Activated naive CD4-positive, alpha-beta T cell treated with anti-CD3 and anti-CD28 coated beads for 36 hours (primary cell): ENCODE data around the gene SLC25A45. TPM values are rescaled to one million over a fixed set of nuclear protein-coding genes. Genes with fewer than 3 reads are reported as not detected.

Experiments
- CTCF ChIA-PET: fragments of 350-600 bp; sonication (Branson Sonifier 250); formaldehyde crosslinking; loops from one replicate; lab custom pipeline; 2021; ENCODE audit warnings: antibody characterized with exemption; lab: Charles Lee
- DNase-seq: peaks from one replicate; pipeline ENCODE4 v3.0.0-alpha.2; 2020
- H3K27ac Mint-ChIP-seq: one replicate; pipeline ENCODE4 v1.8.0; 2021; ENCODE audit warnings: mild to moderate bottlenecking, mixed read lengths
- H3K27me3 Mint-ChIP-seq: one replicate; pipeline ENCODE4 v1.8.0; 2021; ENCODE audit warnings: low read depth, mixed read lengths
- H3K36me3 Mint-ChIP-seq: one replicate; pipeline ENCODE4 v1.8.0; 2021; ENCODE audit warnings: low read depth, mixed read lengths
- H3K4me1 Mint-ChIP-seq: one replicate; pipeline ENCODE4 v1.8.0; 2021; ENCODE audit warnings: low read depth, mixed read lengths
- H3K4me3 Mint-ChIP-seq: one replicate; pipeline ENCODE4 v1.8.0; 2021; ENCODE audit warnings: mild to moderate bottlenecking, moderate library complexity, mixed read lengths
- H3K9me3 Mint-ChIP-seq: one replicate; pipeline ENCODE4 v1.8.0; 2021; ENCODE audit warnings: mixed read lengths
- intact Hi-C: fragments of 100-400 bp; cut with micrococcal nuclease; formaldehyde crosslinking; loops from one replicate; pipeline ENCODE4 v1.15.1; 2023
- total RNA-seq, 2 experiments: library from RNA; stranded (reverse); gene quantifications; one replicate each; pipeline ENCODE4 v1.2.3, GENCODE V29; 2021

Gene SLC25A45
- total RNA-seq, 2 experiments from 2014 or later = 10.4 to 12.1 TPM

DNA sequence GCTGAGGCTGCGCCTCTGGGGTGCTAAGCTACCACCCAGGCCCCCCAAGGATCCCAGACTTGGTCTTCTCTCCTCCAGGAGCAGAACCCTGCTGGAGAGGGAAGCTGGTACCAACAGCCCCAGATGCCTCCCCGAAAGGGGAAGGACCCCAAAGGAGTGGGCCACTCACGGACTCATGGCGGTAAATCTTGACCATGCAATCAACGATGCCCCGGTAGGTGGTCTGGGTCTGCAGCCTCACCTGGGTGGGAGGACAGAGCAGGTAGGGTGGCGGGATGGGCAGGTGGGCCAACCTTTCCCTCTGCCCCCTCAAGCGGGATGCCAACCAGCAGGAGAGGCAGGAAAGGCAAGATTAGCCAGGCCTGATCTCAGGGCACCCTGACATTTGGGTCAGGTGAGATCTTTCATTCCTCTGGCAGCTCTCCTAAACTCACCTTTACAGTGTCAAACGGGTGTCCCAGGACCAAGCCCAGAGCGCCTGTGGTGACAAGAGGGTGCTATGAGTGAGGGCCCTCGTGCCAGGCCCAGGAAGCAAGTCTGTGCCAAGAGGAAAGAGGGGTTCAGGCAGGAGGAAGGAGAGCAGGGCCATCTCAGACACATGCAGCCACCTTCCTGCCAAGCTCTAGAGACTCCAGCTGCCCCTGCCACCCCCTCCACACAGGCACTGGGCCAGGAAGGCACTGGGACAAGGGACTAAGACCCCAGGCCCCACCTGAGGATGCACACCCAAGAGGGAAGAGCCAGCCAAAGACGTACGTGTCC, 2.6 kb downstream of the SLC25A45 start:
- DNase-seq = no peak
- H3K4me1 Mint-ChIP-seq = peaks cover 32% of the 10 kb centered on the region
- H3K4me3 Mint-ChIP-seq = peak overlapping the region; percentile 34
- H3K36me3 Mint-ChIP-seq = no peaks in the 10 kb centered on the region
- intact Hi-C loops = loop anchor here (5.0 kb wide), 2 partner anchors 272 to 477 kb away; partner anchors contain the start of gene CFL1
- no peaks in the 10 kb centered on the region for H3K27me3 Mint-ChIP-seq
- no peaks in the 10 kb centered on the region for H3K9me3 Mint-ChIP-seq
- CTCF ChIA-PET = interaction anchor here (0.5 to 2.0 kb wide), 4 partner anchors 8 to 167 kb away, joined by 3 to 5 read pairs (median 4); no protein-coding TSS in a partner anchor
- H3K27ac Mint-ChIP-seq = peak overlapping the region; percentile 66

DNA sequence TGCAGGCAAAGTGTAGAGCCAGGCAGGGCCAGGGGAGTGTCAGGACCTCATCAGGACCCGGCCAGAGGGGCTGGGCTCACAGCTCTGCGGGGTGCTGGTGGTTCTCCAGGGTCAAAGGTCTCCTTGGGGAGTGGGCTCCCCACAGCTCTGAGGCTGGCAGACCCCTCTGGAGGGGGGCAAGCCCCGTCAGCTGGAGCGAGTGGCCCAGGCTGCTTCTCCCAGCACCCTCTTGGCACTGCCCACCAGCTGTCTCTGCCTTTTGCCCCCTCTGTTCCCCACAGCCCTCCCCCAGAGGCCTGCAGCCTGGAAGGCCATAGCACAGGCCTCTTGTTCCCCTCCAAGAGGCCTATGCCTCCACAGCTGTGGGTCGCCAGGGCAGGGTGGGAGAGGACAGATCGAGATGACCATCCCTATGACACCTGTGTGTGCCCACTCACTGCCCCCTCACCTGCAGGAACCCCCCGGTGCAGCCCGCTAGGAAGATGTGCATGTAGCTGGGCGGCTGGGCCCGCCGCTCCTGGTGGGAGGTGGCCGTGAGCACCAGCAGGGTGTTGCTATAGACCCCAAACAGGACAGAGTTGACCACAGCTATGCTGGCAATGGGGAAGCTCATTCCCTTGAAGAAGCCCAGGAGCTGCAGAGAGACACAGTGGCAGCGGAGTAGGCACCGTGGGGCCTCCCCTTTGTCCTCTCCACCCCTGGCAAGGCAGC, 3.4 kb downstream of the SLC25A45 start:
- Mint-ChIP-seq H3K4me1 (peaks cover 24% of the 10 kb centered on the region), H3K4me3 (no peak overlapping the region), H3K9me3 (no peaks in the 10 kb centered on the region), H3K36me3 (no peaks in the 10 kb centered on the region), H3K27ac (no peak overlapping the region), H3K27me3 (no peaks in the 10 kb centered on the region)
- no peak for DNase-seq
- CTCF ChIA-PET = interaction anchor here (0.5 to 1.3 kb wide), 2 partner anchors 38 to 48 kb away, joined by 6 to 7 read pairs; no protein-coding TSS in a partner anchor
- intact Hi-C loops = no loop called here

DNA sequence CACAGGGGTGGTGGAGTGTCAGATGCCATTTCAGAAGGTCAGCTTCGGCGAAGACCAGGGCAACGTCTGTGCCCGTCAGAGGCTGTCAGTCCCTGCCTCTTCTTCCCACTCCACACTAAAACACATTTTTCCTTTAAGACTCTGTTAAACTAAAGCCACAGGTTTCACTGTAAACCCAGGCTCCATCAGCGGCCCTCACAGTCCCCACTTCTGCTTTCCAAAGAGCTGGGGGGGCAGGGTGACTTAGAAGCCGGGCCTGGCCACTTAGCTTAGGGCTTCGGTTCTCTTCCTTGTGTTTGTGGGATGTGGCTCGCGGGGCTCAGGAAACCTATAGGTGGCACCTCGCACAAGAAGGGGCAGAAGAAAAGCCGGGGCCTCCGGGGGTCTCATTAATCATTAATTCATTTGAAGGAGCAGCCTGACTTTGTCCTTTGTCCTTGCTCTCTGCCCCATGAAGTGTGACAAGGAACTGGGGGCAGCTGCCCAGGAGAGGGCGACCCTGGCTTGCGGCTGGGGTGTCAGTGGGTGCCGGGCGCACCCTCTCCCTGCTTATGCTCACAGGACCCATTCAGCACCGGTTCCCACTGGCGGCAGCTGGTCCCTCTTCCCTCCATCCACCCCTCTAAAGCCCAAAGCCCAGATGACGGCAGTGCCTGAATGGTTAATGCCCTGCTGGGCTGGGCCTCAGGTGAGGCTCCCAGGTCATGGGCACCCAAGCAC, 4.1 kb downstream of the SLC25A45 start:
- intact Hi-C loops = no loop called here
- no peak for DNase-seq
- H3K4me1 Mint-ChIP-seq = peaks cover 17% of the 10 kb centered on the region
- no peaks in the 10 kb centered on the region for H3K9me3 Mint-ChIP-seq
- CTCF ChIA-PET = interaction anchor here (0.5 to 1.3 kb wide), 8 partner anchors 8 to 328 kb away, joined by 3 to 7 read pairs (median 4); partner anchors contain the start of gene FRMD8
- H3K27me3 Mint-ChIP-seq = no peaks in the 10 kb centered on the region
- no peak overlapping the region for H3K27ac Mint-ChIP-seq
- H3K36me3 Mint-ChIP-seq = no peaks in the 10 kb centered on the region
- H3K4me3 Mint-ChIP-seq = no peak overlapping the region

DNA sequence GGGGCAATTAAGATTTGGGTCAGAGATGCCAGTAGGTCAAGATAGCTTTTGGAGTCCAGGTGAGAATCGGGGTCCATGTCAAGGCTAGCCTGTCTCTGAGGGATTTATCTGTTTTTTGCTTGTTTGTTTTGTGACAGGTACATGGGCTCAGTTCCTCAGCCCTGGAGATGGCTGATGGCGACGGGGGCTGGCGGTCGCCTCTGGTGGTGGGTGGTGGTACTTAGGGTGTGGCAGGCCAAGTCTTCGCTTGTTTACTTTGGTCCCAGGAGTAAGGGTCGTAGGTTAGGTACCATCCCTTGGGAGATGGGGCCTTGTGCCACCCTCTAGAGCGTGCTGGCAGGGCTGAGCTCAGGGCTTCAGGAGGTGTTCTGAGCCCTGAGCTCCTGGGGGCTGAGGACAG, 4.7 kb downstream of the SLC25A45 start:
- no peak for DNase-seq
- Mint-ChIP-seq H3K27ac (no peak overlapping the region), H3K4me1 (peaks cover 11% of the 10 kb centered on the region), H3K4me3 (no peak overlapping the region), H3K9me3 (no peaks in the 10 kb centered on the region), H3K36me3 (no peaks in the 10 kb centered on the region), H3K27me3 (no peaks in the 10 kb centered on the region)
- CTCF ChIA-PET = interaction anchor here (0.6 to 1.3 kb wide), 7 partner anchors 9 to 328 kb away, joined by 3 to 6 read pairs (median 3); partner anchors contain the start of gene FRMD8
- intact Hi-C loops = no loop called here

GRCh38 chr11:65377036-65377435, 5.4 kb downstream of the SLC25A45 start:
- Mint-ChIP-seq H3K4me3 (no peak overlapping the region), H3K27me3 (no peaks in the 10 kb centered on the region), H3K27ac (no peak overlapping the region), H3K9me3 (no peaks in the 10 kb centered on the region), H3K36me3 (no peaks in the 10 kb centered on the region), H3K4me1 (peaks cover 9% of the 10 kb centered on the region)
- intact Hi-C loops = no loop called here
- CTCF ChIA-PET = interaction anchor here (1.3 kb wide), 1 partner anchor 133 kb away, joined by 4 read pairs; no protein-coding TSS in a partner anchor
- no peak for DNase-seq

- CTCF ChIA-PET = no interaction called here
- no peak for DNase-seq
- H3K9me3 Mint-ChIP-seq = no peaks in the 10 kb centered on the region
- H3K27ac Mint-ChIP-seq = no peak overlapping the region
- peaks cover 5% of the 10 kb centered on the region for H3K4me1 Mint-ChIP-seq
- intact Hi-C loops = no loop called here
- no peaks in the 10 kb centered on the region for H3K27me3 Mint-ChIP-seq
- no peaks in the 10 kb centered on the region for H3K36me3 Mint-ChIP-seq
- no peak overlapping the region for H3K4me3 Mint-ChIP-seq
Observed at GRCh38 chr11:65376138-65376713, 6.2 kb downstream of the SLC25A45 start.

GRCh38 chr11:65375012-65375411, 7.4 kb downstream of the SLC25A45 start:
- Mint-ChIP-seq H3K4me3 (no peak overlapping the region), H3K27ac (no peak overlapping the region), H3K9me3 (no peaks in the 10 kb centered on the region), H3K36me3 (no peaks in the 10 kb centered on the region), H3K27me3 (no peaks in the 10 kb centered on the region), H3K4me1 (peaks cover under 1% of the 10 kb centered on the region)
- intact Hi-C loops = no loop called here
- DNase-seq = no peak
- CTCF ChIA-PET = interaction anchor here (0.6 to 1.3 kb wide), 2 partner anchors 166 to 272 kb away, joined by 4 read pairs; no protein-coding TSS in a partner anchor

GRCh38 chr11:65373839-65374580, 8.4 kb downstream of the SLC25A45 start:
- no peak for DNase-seq
- CTCF ChIA-PET = interaction anchor here (0.6 to 1.4 kb wide), 3 partner anchors 16 to 271 kb away, joined by 3 to 4 read pairs (median 4); no protein-coding TSS in a partner anchor
- Mint-ChIP-seq H3K27ac (no peak overlapping the region), H3K4me3 (no peak overlapping the region), H3K27me3 (no peaks in the 10 kb centered on the region), H3K36me3 (no peaks in the 10 kb centered on the region), H3K9me3 (no peaks in the 10 kb centered on the region), H3K4me1 (no peaks in the 10 kb centered on the region)
- intact Hi-C loops = no loop called here

- no peak for DNase-seq
- Mint-ChIP-seq H3K27me3 (no peaks in the 10 kb centered on the region), H3K36me3 (no peaks in the 10 kb centered on the region), H3K27ac (no peak overlapping the region), H3K9me3 (no peaks in the 10 kb centered on the region), H3K4me1 (no peaks in the 10 kb centered on the region), H3K4me3 (no peak overlapping the region)
- CTCF ChIA-PET = interaction anchor here (0.6 to 2.0 kb wide), 3 partner anchors 11 to 137 kb away, joined by 3 to 5 read pairs (median 4); no protein-coding TSS in a partner anchor
- intact Hi-C loops = no loop called here
Observed at GRCh38 chr11:65370659-65371049, 11.8 kb downstream of the SLC25A45 start.

DNA sequence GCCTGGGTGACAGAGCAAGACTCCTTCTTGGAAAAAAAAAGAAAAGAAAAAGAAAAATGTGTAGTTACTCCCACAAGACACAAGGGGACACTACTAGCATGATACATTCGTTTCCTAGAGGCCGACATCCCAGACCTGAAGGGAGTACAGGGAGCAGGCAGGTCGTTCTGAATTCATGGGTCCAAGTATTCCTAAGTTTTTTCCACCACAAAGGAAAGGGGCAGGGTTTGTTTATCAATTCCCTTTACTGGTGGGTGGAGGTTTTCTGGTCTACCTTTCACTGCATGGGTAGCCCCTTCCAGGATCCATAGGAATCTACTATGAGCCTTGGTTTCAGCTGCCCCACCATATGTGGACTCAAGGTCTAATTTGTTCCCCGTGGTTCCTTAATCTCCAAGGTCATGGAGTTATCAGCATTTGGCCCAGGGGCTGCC, 16.1 kb downstream of the SLC25A45 start:
- H3K4me1 Mint-ChIP-seq = peaks cover 4% of the 10 kb centered on the region
- no peak overlapping the region for H3K27ac Mint-ChIP-seq
- H3K4me3 Mint-ChIP-seq = no peak overlapping the region
- H3K36me3 Mint-ChIP-seq = no peaks in the 10 kb centered on the region
- peak; percentile 46 for DNase-seq
- no peaks in the 10 kb centered on the region for H3K9me3 Mint-ChIP-seq
- H3K27me3 Mint-ChIP-seq = no peaks in the 10 kb centered on the region
- CTCF ChIA-PET = interaction anchor here (1.0 to 1.5 kb wide), 2 partner anchors 142 to 144 kb away, joined by 3 to 11 read pairs; no protein-coding TSS in a partner anchor
- intact Hi-C loops = loop anchor here (1.0 to 5.0 kb wide), 5 partner anchors 50 to 223 kb away; partner anchors contain the start of genes FAM89B and ZNRD2

DNA sequence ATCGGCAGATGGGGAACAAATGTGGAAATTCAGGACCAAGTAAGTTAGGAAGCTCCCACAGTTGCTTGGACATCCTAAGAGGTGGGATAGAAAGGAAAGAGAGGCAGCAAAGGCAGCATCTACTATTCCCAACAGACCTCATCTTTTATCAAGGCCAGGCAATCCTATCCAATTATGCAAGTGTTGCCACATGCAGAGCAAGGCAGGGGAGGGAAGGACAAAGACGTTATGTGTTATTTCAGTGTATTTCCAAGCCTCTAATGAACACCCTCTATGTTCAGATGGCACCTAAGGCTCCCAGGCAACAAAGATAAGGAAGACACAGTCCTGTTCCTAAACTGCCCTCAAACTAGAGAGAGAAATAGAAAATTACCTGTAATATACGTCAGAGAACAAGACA, 18.7 kb downstream of the SLC25A45 start:
- Mint-ChIP-seq H3K27ac (no peak overlapping the region), H3K9me3 (no peaks in the 10 kb centered on the region), H3K36me3 (no peaks in the 10 kb centered on the region), H3K27me3 (no peaks in the 10 kb centered on the region), H3K4me1 (peaks cover 4% of the 10 kb centered on the region), H3K4me3 (no peak overlapping the region)
- DNase-seq = no peak
- CTCF ChIA-PET = no interaction called here
- intact Hi-C loops = no loop called here
